Stimulated activated CD4-positive, alpha-beta T cell treated with anti-CD3 and anti-CD28 coated beads, Interleukin-2, amount 100 ng/mL, for 48 hours (primary cell): ENCODE results near the gene TGFBR3.

Experiments
- DNase-seq, 2 donors: peaks; one replicate each; pipeline ENCODE4 v3.0.0-alpha.2; 2020

TGFBR3 gene

GRCh38 chr1:91750398-91750996, 135.5 kb downstream of the TGFBR3 start:
- no peak for DNase-seq

- DNase-seq = no peak
These were observed 136.1 kb downstream of the TGFBR3 start for GRCh38 chr1:91749788-91750231.

- DNase-seq = no peak
These were observed 138.3 kb downstream of the TGFBR3 start for GRCh38 chr1:91747666-91748065.

DNA sequence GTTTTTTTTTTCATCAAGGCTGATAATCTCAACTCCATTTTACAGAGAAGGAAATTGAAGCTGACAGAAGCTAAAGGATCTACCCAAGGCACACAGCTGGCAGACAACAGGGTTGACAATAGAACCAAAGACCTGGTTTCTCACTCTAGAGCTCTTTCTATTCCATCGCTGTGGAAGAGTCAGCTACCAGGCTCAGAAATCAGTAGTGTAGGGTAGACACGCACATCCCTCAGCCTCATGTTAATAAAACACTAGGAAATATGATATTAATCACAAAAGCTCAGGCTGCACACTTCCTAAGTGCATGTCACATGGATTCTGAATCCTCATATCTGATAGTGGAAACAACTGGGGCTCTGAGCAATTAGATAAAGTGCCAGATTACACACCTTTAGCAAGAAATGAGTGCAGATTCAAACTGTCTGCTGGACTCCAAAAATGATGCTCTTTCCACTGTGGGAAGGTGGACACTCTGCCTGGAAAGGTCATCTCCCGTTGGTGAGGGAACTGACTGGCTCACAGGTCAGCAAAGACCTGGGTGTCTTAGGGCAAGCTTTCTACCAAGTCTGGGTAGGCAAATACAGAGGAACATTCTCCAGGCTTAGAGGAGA, 139.1 kb downstream of the TGFBR3 start:
- no peak for DNase-seq

DNA sequence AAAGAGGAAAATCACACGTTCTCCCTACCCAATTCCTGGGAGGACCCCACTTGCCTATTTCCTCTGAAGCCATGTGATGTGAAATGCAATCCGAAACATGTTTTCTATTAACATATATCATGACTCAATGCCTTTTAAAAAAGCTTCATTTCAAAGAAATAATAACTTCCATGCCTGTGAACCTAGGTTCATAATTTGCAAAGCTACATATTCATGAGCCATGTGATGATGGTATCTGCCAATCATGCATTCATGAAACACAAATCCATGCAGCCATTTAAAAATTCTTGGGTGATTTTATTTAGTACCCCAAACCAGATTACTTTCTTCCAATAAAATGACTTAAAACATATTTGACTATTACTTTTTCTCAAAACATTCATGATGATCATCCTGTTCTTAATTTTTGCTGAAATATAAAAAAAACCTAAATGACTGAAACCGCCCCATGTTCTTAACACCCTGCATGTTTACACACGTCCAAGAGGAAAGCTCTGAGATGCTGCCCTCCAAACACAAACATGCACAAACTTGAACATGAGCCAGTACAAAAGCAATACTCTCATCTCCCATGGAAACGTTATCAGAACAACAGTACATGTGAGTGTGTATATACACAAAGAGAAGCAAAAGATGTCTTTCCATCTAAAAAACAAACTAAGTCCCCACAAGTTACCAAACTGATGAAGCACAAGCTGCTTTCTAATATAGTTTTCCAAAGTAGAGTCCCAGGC, 140.1 kb downstream of the TGFBR3 start:
- DNase-seq = no peak

- no peak for DNase-seq
These were observed 140.9 kb downstream of the TGFBR3 start for GRCh38 chr1:91744953-91745639.

DNA sequence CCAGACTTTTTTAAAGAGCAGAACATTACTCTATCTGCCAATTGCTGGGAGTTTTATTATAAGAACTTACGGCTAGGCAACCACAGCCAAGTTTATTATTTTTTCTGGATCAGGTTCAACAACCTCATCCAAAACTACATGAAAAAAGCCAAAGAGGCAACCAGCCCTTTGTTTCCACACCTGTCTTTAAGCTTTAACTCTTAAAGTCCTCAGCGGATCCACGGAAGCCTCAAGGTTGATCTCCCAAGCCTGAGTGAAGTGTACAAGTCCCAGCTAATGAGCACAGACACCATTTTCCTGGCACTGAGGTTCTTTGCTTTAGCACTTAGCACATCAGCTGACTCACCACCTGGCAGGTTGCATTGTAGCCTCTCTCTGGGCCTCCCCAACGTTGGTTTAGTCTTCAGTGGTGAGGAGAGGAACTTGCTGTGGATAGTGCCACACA, 143.1 kb downstream of the TGFBR3 start:
- no peak for DNase-seq

DNA sequence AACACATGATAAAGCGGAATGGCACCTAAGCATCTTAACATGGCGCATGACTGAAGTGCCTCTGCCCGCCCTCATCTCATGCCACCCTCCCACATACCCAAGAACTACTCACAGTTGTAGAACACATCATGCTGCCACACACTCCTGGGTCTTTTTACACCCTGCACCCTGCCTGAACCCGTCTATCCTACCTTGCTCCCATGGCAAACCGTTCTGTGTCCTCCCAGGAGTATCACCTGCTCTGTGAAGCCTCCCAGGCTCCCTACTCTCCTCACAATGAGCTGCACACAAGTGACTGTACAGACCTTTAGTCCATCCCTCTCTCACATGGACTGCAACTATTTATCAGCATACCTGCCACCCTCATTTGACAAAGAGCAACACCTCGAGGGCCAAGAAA, 144.0 kb downstream of the TGFBR3 start:
- DNase-seq = no peak

- no peak for DNase-seq
These were observed 144.7 kb downstream of the TGFBR3 start for GRCh38 chr1:91741301-91741700.

GRCh38 chr1:91737650-91738049, 148.3 kb downstream of the TGFBR3 start:
- DNase-seq = no peak

DNA sequence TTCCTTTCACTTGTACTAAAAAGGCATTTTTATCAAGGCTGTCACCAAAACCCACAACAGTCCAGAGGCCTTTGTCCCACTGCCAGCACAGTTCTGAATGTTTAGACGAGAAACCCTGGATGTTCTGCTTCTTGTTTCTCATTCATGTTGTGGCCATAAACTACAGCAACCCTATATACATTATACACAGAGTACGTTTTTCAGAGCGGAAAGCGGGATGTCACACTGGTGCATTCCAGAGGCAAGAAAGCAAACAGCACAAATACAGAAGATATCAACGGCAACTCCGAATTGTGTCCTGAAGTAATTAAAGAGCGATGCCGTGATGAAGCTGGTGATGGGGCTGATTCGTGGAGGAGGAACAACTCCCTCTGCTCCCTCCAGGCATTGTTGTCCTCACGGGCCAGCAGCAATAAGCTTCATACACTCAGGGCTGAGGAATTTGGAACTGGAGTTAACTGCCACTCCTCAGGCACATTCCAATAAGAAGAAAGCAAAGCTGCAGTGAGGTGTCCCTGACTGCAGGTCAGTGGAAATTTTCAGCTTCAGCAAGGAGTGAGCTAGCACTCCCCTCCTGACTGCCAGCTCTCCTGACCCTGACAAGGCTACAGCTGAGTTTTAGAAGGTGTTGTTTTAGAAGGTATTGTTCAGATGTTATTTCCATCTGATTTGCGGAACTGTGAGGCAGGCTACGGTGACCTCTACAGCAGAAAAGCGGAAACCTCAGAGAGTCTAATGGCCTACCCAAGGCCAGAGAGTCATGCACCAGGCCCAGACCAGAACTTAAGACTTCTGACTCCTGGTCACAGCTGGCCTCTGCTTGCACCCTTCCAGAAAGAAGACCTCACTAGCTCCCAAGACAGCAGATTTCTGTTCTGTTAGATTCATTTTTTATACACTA, 149.0 kb downstream of the TGFBR3 start:
- no peak for DNase-seq

DNA sequence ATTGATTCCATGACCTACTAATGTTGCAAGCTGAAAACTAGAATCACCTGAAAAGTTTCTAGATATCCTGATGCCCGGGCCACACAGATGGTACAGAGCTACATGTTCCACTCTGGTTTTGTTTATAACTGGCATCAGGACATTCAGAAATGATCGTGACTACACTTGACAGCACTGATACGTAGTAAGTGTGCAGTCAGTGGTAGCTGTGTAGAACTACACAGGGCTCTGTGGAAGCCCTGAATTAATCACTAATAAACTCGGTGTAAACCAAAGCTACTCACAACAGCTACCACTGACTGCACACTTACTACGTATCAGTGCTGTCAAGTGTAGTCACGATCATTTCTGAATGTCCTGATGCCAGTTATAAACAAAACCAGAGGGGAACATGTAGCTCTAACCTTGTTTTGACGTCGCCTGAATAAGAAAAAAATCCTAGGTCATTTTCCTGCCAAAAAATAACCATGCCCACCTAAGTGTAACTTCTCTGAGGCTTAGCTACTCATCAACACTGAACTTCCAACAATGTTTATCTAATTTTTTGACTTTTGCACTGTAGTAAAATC, 149.7 kb downstream of the TGFBR3 start:
- DNase-seq = no peak

- DNase-seq = no peak
These were observed 150.6 kb downstream of the TGFBR3 start for GRCh38 chr1:91735266-91735845.

GRCh38 chr1:91734761-91735160, 151.2 kb downstream of the TGFBR3 start:
- DNase-seq = no peak

DNA sequence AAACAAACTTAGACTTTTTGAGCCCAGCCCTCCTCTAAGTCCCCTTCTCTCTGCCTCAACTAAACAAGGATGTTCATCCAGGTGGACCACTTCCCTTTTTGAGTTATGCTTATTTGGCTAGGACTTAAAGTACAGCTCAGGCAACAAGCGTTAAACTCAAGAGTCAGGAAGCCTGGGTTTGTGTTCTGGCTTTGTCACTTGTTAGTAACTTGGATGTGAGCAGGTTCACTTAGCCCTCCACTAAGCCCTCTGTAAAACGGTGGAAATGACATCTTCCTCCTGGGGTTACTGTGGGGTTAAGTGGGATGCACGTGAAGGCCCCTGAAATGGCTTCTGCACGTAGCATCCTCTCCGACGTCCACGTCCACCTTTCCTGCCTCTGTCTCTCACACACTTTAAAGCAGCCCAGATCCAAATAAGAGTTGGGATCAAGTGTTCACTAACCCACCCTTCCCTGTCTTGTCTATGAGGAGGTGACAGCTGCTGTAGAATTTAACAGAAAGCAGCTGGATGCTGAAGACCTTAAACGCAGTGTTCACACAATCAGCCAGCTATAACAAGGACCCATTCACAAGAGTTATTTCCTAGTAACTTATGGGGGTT, 152.7 kb downstream of the TGFBR3 start:
- DNase-seq = no peak

GRCh38 chr1:91732291-91733107, 153.5 kb downstream of the TGFBR3 start:
- DNase-seq = no peak

GRCh38 chr1:91731815-91732214, 154.1 kb downstream of the TGFBR3 start:
- DNase-seq = peak in 1 of 2 donors; percentile 41

DNA sequence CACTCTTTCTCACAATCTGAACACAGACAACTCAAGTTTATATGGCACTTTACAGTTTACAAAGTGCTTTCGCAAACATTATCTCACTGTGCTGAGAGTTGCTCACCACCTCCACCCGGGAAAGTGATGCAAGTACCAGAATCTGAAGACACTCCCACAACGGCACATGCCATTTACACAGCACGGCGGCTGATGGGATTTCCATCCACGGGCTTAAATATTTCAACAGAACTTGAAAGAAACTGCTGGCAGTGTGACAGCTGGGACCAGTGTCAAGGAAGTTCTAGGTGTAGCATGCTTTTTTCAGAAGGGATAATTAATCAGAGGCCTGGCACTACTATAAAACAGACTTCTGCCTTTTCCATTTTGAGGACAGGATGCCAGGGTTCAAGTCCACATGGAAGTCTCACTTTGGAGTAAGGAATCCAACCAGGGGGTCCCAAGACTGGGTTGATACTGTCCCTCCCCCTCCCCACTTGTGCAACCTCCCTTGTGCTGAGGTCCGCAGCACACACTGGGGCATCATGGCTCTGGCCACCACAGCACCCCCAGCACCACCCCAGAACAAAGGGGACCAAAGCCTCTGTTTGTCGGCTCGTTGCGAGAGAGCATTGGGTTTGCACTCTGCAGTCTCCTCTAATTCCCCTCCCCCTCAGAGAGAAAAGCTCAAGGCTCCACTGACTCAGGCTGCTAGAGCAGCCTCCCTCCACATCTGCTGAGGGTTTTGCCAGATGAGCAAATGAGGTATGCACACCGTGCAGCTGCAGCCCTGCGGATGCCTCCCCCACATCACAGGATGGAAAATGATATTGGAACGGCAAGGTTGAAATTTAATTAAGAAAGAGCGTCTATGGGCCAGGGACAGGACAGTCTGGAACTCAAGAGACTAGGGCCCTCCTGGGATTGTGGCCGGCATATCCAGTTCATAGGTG, 154.9 kb downstream of the TGFBR3 start:
- DNase-seq = peak in 1 of 2 donors; percentile 25
